Measurements from ENCODE around the gene JMJD8. TPM values are rescaled to one million over a fixed set of nuclear protein-coding genes. Genes with fewer than 3 reads are reported as not detected.
A peak's percentile ranks its signal among the peaks of the same experiment; 100 is the strongest.

Gene JMJD8
- total RNA-seq, 4 donors from 2014 or later = 45.6 to 56.1 (median 51.9) TPM

- H3K36me3 ChIP-seq = peaks cover 0 to 3% (median 0%) of the 10 kb centered on the region in 3 donors
- H3K27me3 ChIP-seq = peaks cover 0 to 25% of the 10 kb centered on the region in 2 donors
- H3K4me3 ChIP-seq = peak within 1 kb of the TSS; percentile 61 to 66 (median 64)
- no peaks in the 10 kb centered on the region for H3K9me3 ChIP-seq
- H3K4me1 ChIP-seq = peaks cover 0 to 37% (median 14%) of the 10 kb centered on the region in 4 donors
- TF ChIP-seq CTCF (IDR thresholded peaks at IDR 0.05) = no peak
- TF ChIP-seq POLR2A (IDR thresholded peaks at IDR 0.05) = no peak
- DNase-seq = peak; percentile 65 to 90 (median 83)
- H3K27ac ChIP-seq = peak within 1 kb of the TSS; percentile 46 to 91 (median 68)
Measured at GRCh38 chr16:726438-727290, 42.5 kb upstream of the JMJD8 start, which contains the start of the genes CCDC78 and HAGHL. CCDC78 (minus strand) TSS chr16:726443; CDS start chr16:726367, 76 bp downstream. HAGHL (plus strand) TSS chr16:727106; CDS start chr16:727510, 404 bp downstream.

DNA sequence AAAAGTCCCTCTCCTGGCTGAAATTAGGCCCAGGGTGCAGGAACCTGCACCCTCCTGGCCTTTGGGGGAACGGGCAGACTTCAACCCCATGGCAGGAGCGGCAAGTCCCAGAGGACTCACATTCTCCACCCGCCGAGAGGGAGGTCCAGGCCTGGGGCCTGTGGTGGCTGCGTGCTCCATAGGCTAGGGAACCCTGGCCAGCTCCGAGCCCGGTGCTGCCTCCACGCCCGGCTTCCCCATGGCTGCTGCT lies 42.0 kb upstream of the JMJD8 start:
- peaks cover 0 to 41% (median 19%) of the 10 kb centered on the region in 4 donors for H3K4me1 ChIP-seq
- no peak for TF ChIP-seq CTCF (IDR thresholded peaks at IDR 0.05)
- no peak for TF ChIP-seq POLR2A (IDR thresholded peaks at IDR 0.05)
- H3K4me3 ChIP-seq = peak overlapping the region in 1 of 4 donors; percentile 65
- DNase-seq = no peak
- H3K27ac ChIP-seq = peak overlapping the region in 1 of 4 donors; percentile 88
- peaks cover 0 to 3% (median 0%) of the 10 kb centered on the region in 3 donors for H3K36me3 ChIP-seq
- H3K9me3 ChIP-seq = no peaks in the 10 kb centered on the region
- H3K27me3 ChIP-seq = peaks cover 0 to 25% of the 10 kb centered on the region in 2 donors

DNA sequence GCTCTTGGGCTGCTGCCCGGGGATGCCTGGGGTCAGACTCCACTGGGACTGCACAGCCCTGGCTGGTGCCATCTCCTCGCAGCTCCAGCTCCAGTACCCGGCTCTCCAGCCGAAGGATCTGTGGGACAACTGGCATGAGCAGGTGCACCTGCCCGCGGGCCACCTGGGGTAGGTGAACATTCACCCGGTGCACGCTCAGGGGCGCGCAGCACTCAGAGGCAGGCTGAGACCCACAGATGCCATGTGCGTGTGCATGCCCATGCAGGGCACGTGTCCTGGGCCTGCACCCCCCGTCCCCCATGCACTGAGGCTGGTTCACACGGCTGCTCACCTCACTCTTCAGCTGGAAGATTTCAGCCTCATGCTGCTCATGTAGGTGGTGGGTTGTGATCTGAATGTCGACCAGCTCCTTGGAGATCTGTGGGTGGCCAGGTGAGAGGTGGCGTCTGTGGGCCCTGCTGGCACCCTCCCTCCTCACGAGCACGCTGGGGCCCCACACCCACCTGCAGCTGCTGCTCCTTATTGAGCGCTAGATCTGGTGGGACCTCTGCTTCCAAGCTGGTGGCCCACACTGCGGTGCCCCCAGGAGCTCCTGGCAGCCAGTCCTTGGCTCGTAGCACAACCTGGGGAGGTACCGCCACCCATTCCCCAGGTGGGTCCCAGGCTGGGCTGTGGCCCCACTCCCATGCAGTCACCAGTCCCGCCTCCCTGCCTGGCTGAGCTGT lies 41.5 kb upstream of the JMJD8 start:
- Histone ChIP-seq H3K27me3 (peaks cover 0 to 25% of the 10 kb centered on the region in 2 donors), H3K4me1 (peaks cover 0 to 41% (median 20%) of the 10 kb centered on the region in 4 donors), H3K27ac (peak overlapping the region in 1 of 4 donors; percentile 88), H3K4me3 (no peak overlapping the region), H3K9me3 (no peaks in the 10 kb centered on the region), H3K36me3 (peaks cover 0 to 3% (median 0%) of the 10 kb centered on the region in 3 donors)
- no peak for DNase-seq
- TF ChIP-seq POLR2A (IDR thresholded peaks at IDR 0.05) = no peak
- TF ChIP-seq CTCF (IDR thresholded peaks at IDR 0.05) = no peak

DNA sequence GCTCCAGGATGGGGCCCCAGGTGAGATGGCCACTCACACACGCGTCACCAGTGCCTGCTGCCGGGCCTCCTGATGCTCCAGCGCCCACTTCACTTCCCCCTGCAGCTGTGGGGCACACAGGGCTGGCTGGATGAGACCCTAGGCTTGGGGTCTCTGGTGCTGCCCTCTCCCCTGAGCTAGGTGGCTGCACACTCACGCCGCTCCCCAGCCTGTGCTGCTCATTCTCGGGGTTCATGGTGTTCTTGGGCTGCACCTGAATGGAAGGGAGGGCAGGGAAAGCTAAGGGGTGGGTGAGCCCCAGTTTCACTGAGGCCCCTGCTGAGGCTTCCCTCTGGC lies 40.9 kb upstream of the JMJD8 start:
- peaks cover 0 to 46% (median 25%) of the 10 kb centered on the region in 4 donors for H3K4me1 ChIP-seq
- no peak for TF ChIP-seq CTCF (IDR thresholded peaks at IDR 0.05)
- TF ChIP-seq POLR2A (IDR thresholded peaks at IDR 0.05) = no peak
- peaks cover 0 to 25% of the 10 kb centered on the region in 2 donors for H3K27me3 ChIP-seq

GRCh38 chr16:724188-725040 lies 40.3 kb upstream of the JMJD8 start:
- Histone ChIP-seq H3K36me3 (peaks cover 0 to 3% (median 0%) of the 10 kb centered on the region in 3 donors), H3K27ac (peak overlapping the region in 1 of 4 donors; percentile 88), H3K27me3 (peaks cover 0 to 25% of the 10 kb centered on the region in 2 donors), H3K4me3 (no peak overlapping the region), H3K4me1 (peaks cover 0 to 50% (median 29%) of the 10 kb centered on the region in 4 donors), H3K9me3 (no peaks in the 10 kb centered on the region)
- no peak for TF ChIP-seq CTCF (IDR thresholded peaks at IDR 0.05)
- TF ChIP-seq POLR2A (IDR thresholded peaks at IDR 0.05) = no peak
- no peak for DNase-seq

More for the DNA sequence above, 40.9 kb upstream of the JMJD8 start:
- Histone ChIP-seq H3K36me3 (peaks cover 0 to 3% (median 0%) of the 10 kb centered on the region in 3 donors), H3K27ac (peak overlapping the region in 1 of 4 donors; percentile 88), H3K9me3 (no peaks in the 10 kb centered on the region), H3K4me3 (no peak overlapping the region)
- no peak for DNase-seq
